ENCODE results near the gene SMS. TPM values are rescaled to one million over a fixed set of nuclear protein-coding genes. Genes with fewer than 3 reads are reported as not detected.

SMS gene
- total RNA-seq, 1 donor from 2014 or later, result 66.3 TPM

GRCh38 chrX:21958187-21958586 is 17.7 kb downstream of the SMS start:
- no peak for DNase-seq
- Mint-ChIP-seq H3K9me3 (no peaks in the 10 kb centered on the region), H3K4me3 (no peak overlapping the region), H3K27me3 (no peaks in the 10 kb centered on the region), H3K4me1 (peaks cover 39% of the 10 kb centered on the region), H3K27ac (no peak overlapping the region), H3K36me3 (ENCODE audit: low read depth) (no peaks in the 10 kb centered on the region)
- ATAC-seq (ENCODE audit: low read depth), result no peak
- intact Hi-C loops (cut with micrococcal nuclease), result no loop called here
- ChIA-PET POLR2A (no interaction called here), CTCF (no interaction called here)
- TF ChIP-seq CTCF (IDR thresholded peaks at IDR 0.05), result no peak

DNA sequence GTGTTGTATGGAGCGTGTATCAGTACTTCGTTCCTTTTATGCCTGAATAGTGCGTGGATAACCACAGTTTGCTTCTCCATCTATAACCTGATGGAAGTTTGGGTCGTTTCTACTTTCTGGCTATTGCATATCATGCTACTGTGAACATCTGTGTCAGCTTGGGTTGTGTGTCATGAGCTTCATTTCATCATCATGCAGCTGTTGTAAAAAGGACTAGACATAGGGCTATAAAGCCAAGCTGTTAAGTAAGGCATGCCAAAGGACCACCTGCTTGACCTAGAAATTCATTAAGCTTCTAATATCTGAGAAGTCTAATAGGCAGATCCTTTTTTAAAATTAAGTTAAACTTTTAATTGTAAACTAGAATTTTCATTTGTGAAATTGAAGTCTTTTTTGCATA is 18.4 kb downstream of the SMS start:
- H3K9me3 Mint-ChIP-seq, result no peaks in the 10 kb centered on the region
- ChIA-PET CTCF (interaction anchor here (0.5 kb wide), 1 partner anchor 12 kb away, joined by 3 read pairs; no protein-coding TSS in a partner anchor), POLR2A (no interaction called here)
- TF ChIP-seq CTCF (IDR thresholded peaks at IDR 0.05), result no peak
- no peaks in the 10 kb centered on the region for H3K27me3 Mint-ChIP-seq
- DNase-seq (no peak), ATAC-seq (ENCODE audit: low read depth) (no peak)
- intact Hi-C loops (cut with micrococcal nuclease), result no loop called here
- H3K27ac Mint-ChIP-seq, result no peak overlapping the region
- no peak overlapping the region for H3K4me3 Mint-ChIP-seq
- no peaks in the 10 kb centered on the region for H3K36me3 Mint-ChIP-seq (ENCODE audit: low read depth)
- peaks cover 39% of the 10 kb centered on the region for H3K4me1 Mint-ChIP-seq

GRCh38 chrX:21959362-21960051 is 19.0 kb downstream of the SMS start:
- intact Hi-C loops (cut with micrococcal nuclease), result no loop called here
- H3K36me3 Mint-ChIP-seq (ENCODE audit: low read depth), result no peaks in the 10 kb centered on the region
- H3K9me3 Mint-ChIP-seq, result no peaks in the 10 kb centered on the region
- ATAC-seq (ENCODE audit: low read depth) (no peak), DNase-seq (no peak)
- H3K27ac Mint-ChIP-seq, result no peak overlapping the region
- H3K4me1 Mint-ChIP-seq, result peaks cover 40% of the 10 kb centered on the region
- no peaks in the 10 kb centered on the region for H3K27me3 Mint-ChIP-seq
- peak overlapping the region; percentile 9 for H3K4me3 Mint-ChIP-seq
- ChIA-PET CTCF (no interaction called here), POLR2A (interaction anchor here (1.2 kb wide), 1 partner anchor 18 kb away, joined by 3 read pairs; no protein-coding TSS in a partner anchor)
- no peak for TF ChIP-seq CTCF (IDR thresholded peaks at IDR 0.05)

- ATAC-seq (ENCODE audit: low read depth), result no peak
- no peak for DNase-seq
- intact Hi-C loops (cut with micrococcal nuclease), result no loop called here
- Mint-ChIP-seq H3K4me3 (no peak overlapping the region), H3K9me3 (no peaks in the 10 kb centered on the region), H3K27ac (no peak overlapping the region), H3K27me3 (no peaks in the 10 kb centered on the region), H3K4me1 (peaks cover 32% of the 10 kb centered on the region), H3K36me3 (ENCODE audit: low read depth) (no peaks in the 10 kb centered on the region)
- TF ChIP-seq CTCF (IDR thresholded peaks at IDR 0.05), result no peak
- ChIA-PET POLR2A (interaction anchor here (1.2 kb wide), 1 partner anchor 19 kb away, joined by 3 read pairs; no protein-coding TSS in a partner anchor), CTCF (no interaction called here)
These were observed 20.3 kb downstream of the SMS start for GRCh38 chrX:21960569-21961541.

- CTCF ChIA-PET, result no interaction called here
- Mint-ChIP-seq H3K4me3 (no peak overlapping the region), H3K36me3 (ENCODE audit: low read depth) (no peaks in the 10 kb centered on the region), H3K27ac (no peak overlapping the region), H3K4me1 (peaks cover 32% of the 10 kb centered on the region), H3K27me3 (no peaks in the 10 kb centered on the region), H3K9me3 (no peaks in the 10 kb centered on the region)
- no peak for ATAC-seq (ENCODE audit: low read depth)
- intact Hi-C loops (cut with micrococcal nuclease), result no loop called here
- DNase-seq, result no peak
- no peak for TF ChIP-seq CTCF (IDR thresholded peaks at IDR 0.05)
- POLR2A ChIA-PET, result no interaction called here
These were observed 21.9 kb downstream of the SMS start for GRCh38 chrX:21962361-21962760.

Data from activated B cell treated with CpG ODN at 0.5 μM for 24 hours (primary cell).